Left ventricle myocardium inferior (tissue), 1 donor: ENCODE results near the gene SMG6. TPM values are rescaled to one million over a fixed set of nuclear protein-coding genes. Genes with fewer than 3 reads are reported as not detected.

Experiments
- DNase-seq: peaks from one replicate; pipeline ENCODE4 v3.0.0-alpha.2; 2020
- H3K27ac ChIP-seq: fragments of 200-600 bp; replicated peaks from 2 replicates; pipeline ENCODE4 v1.8.0; 2021
- H3K27me3 ChIP-seq: fragments of 200-600 bp; 2 replicates; pipeline ENCODE4 v1.8.0; 2021; ENCODE audit warnings: low read depth
- H3K36me3 ChIP-seq: fragments of 200-600 bp; 2 replicates; pipeline ENCODE4 v1.8.0; 2021
- H3K4me1 ChIP-seq: fragments of 200-600 bp; 2 replicates; pipeline ENCODE4 v1.8.0; 2021
- H3K4me3 ChIP-seq: fragments of 200-600 bp; 2 replicates; pipeline ENCODE4 v1.8.0; 2021; ENCODE audit warnings: mild to moderate bottlenecking, moderate library complexity
- H3K9me3 ChIP-seq: fragments of 200-600 bp; replicated peaks from 2 replicates; pipeline ENCODE4 v1.8.0; 2021
- intact Hi-C: fragments of 100-400 bp; cut with micrococcal nuclease; formaldehyde crosslinking; loops from one replicate; pipeline ENCODE4 v1.11.0; 2022
- total RNA-seq: library from RNA; stranded (reverse); fragmentation: NEBNext Ultra II Directional; extraction: Animal tissue kit (Norgen Biotek cat#: 25700); gene quantifications from one replicate; pipeline ENCODE4 v1.2.1, GENCODE V29; 2021
- TF ChIP-seq, protein P1 (sequence below): fragments of 200-600 bp; IDR thresholded peaks from 2 replicates; pipeline ENCODE4 v1.8.0; 2021; ENCODE audit warnings: antibody characterized with exemption, mild to moderate bottlenecking, borderline replicate concordance
- donor health status: DM: no; HTN: yes; CAD: no; lungs with severe emphysema.

Gene SMG6
- total RNA-seq, 1 donor from 2014 or later, result 22.1 TPM

DNA sequence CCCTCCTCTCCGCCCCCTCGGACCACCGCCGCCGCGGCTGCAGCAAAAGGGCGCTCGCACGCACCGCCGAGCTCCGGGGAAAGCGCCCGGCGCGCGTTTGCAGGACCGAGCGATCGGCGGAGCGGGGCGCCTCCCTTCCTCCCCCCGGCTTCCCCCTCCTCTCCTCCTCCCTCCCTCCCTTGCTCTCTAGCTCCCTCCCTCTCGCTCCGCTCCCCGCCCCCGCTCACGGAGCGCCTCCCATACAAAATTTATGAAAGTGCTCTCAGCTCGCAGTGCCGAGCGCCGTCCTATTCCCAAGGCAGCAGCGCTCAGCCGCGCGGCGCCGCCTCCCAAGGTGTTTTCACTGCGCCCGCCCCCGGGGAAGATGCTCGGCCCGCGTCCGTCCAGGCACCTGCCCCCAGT lies 278.4 kb downstream of the SMG6 start, which contains the start of gene RTN4RL1:
Gene RTN4RL1 (minus strand): TSS at position 115 of the 402 bp plus-strand sequence. CDS start 469 bp downstream, outside the sequence.
- DNase-seq, result peak; percentile 78
- TF ChIP-seq, protein P1, sequence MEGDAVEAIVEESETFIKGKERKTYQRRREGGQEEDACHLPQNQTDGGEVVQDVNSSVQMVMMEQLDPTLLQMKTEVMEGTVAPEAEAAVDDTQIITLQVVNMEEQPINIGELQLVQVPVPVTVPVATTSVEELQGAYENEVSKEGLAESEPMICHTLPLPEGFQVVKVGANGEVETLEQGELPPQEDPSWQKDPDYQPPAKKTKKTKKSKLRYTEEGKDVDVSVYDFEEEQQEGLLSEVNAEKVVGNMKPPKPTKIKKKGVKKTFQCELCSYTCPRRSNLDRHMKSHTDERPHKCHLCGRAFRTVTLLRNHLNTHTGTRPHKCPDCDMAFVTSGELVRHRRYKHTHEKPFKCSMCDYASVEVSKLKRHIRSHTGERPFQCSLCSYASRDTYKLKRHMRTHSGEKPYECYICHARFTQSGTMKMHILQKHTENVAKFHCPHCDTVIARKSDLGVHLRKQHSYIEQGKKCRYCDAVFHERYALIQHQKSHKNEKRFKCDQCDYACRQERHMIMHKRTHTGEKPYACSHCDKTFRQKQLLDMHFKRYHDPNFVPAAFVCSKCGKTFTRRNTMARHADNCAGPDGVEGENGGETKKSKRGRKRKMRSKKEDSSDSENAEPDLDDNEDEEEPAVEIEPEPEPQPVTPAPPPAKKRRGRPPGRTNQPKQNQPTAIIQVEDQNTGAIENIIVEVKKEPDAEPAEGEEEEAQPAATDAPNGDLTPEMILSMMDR, result no peak
- intact Hi-C loops, result loop anchor here (10.0 kb wide), 1 partner anchor 110 kb away; no protein-coding TSS in a partner anchor
- Histone ChIP-seq H3K27me3 (peaks cover 57% of the 10 kb centered on the region), H3K4me3 (peak within 1 kb of the TSS; percentile 77), H3K4me1 (peaks cover 48% of the 10 kb centered on the region), H3K36me3 (no peaks in the 10 kb centered on the region), H3K27ac (peak within 1 kb of the TSS; percentile 80), H3K9me3 (no peaks in the 10 kb centered on the region)

- intact Hi-C loops, result loop anchor here (10.0 kb wide), 1 partner anchor 110 kb away; no protein-coding TSS in a partner anchor
- no peak for DNase-seq
- Histone ChIP-seq H3K36me3 (no peaks in the 10 kb centered on the region), H3K4me3 (peak overlapping the region; percentile 77), H3K27ac (peak overlapping the region; percentile 80), H3K9me3 (no peaks in the 10 kb centered on the region), H3K27me3 (peaks cover 57% of the 10 kb centered on the region), H3K4me1 (peaks cover 46% of the 10 kb centered on the region)
- TF ChIP-seq, protein P1, result no peak
Measured at GRCh38 chr17:2024572-2025219, 278.9 kb downstream of the SMG6 start.

GRCh38 chr17:2023692-2024571 lies 279.7 kb downstream of the SMG6 start:
- peaks cover 43% of the 10 kb centered on the region for H3K4me1 ChIP-seq
- H3K27me3 ChIP-seq, result peaks cover 56% of the 10 kb centered on the region
- H3K9me3 ChIP-seq, result no peaks in the 10 kb centered on the region
- no peaks in the 10 kb centered on the region for H3K36me3 ChIP-seq
- intact Hi-C loops, result loop anchor here (10.0 kb wide), 1 partner anchor 109 kb away; no protein-coding TSS in a partner anchor
- peak overlapping the region; percentile 77 for H3K4me3 ChIP-seq
- no peak for DNase-seq
- peak overlapping the region; percentile 16 for H3K27ac ChIP-seq
- TF ChIP-seq, protein P1, result no peak

- H3K36me3 ChIP-seq, result no peaks in the 10 kb centered on the region
- H3K4me1 ChIP-seq, result peaks cover 43% of the 10 kb centered on the region
- H3K4me3 ChIP-seq, result peak overlapping the region; percentile 77
- H3K27ac ChIP-seq, result no peak overlapping the region
- peaks cover 49% of the 10 kb centered on the region for H3K27me3 ChIP-seq
- no peak for DNase-seq
- intact Hi-C loops, result loop anchor here (10.0 kb wide), 1 partner anchor 108 kb away; no protein-coding TSS in a partner anchor
- no peaks in the 10 kb centered on the region for H3K9me3 ChIP-seq
- TF ChIP-seq, protein P1, result no peak
Measured at GRCh38 chr17:2023256-2023655, 280.3 kb downstream of the SMG6 start.

GRCh38 chr17:2022647-2023240 lies 280.8 kb downstream of the SMG6 start:
- intact Hi-C loops, result loop anchor here (10.0 kb wide), 1 partner anchor 108 kb away; no protein-coding TSS in a partner anchor
- Histone ChIP-seq H3K36me3 (no peaks in the 10 kb centered on the region), H3K27ac (no peak overlapping the region), H3K9me3 (no peaks in the 10 kb centered on the region), H3K4me1 (peaks cover 43% of the 10 kb centered on the region), H3K27me3 (peaks cover 48% of the 10 kb centered on the region), H3K4me3 (no peak overlapping the region)
- TF ChIP-seq, protein P1, result no peak
- DNase-seq, result no peak
